PC-3 (cell line): ENCODE results near the gene C17orf100.

Experiments
- CTCF ChIP-seq: fragments of 300-600 bp; sonication (generic); conservative IDR thresholded peaks from 2 replicates; pipeline ENCODE4 v1.5.1; 2017; ENCODE audit warnings: antibody characterized with exemption, low read depth, mild to moderate bottlenecking, low read length
- EZH2 ChIP-seq: fragments of 300-600 bp; sonication (generic); IDR thresholded peaks from one replicate; pipeline ENCODE4 v1.6.1; 2017; ENCODE audit warnings: antibody characterized with exemption, mild to moderate bottlenecking, low read length; ENCODE audit not compliant: unreplicated experiment
- EZH2phosphoT487 ChIP-seq: fragments of 300-600 bp; sonication (generic); IDR thresholded peaks from 2 replicates; pipeline ENCODE4 v1.6.1; 2018; ENCODE audit warnings: mild to moderate bottlenecking, antibody characterized with exemption, low read length, borderline replicate concordance

DNA sequence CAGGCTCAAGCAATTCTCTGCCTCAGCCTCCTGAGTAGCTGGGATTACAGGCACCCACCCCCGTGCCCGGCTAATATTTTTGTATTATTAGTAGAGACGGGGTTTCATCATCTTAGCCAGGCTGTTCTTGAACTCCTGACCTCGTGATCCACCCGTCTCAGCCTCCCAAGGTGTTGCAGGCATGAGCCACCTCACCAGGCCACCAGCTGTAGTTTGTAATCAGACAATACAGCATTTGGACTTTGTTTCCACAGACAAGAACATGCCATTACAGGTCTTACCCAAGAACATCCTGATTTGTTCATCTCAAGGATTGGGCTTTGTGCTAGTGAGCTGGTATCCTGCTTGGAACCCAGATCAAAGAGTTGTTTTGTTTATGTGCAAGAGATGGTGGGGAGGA is 30.1 kb downstream of the C17orf100 start:
- TF ChIP-seq CTCF (no peak), EZH2 (no peak), EZH2phosphoT487 (no peak)
